Measurements from ENCODE around the gene ANO8. TPM values are rescaled to one million over a fixed set of nuclear protein-coding genes. Genes with fewer than 3 reads are reported as not detected.

ANO8 gene
- total and polyA plus RNA-seq, 2 of the 13 experiments (the other 11 are each of a cell fraction or from before 2014, with no cell fraction given), result 1.8 to 3.5 TPM

GRCh38 chr19:17332677-17333581 is 1.7 kb downstream of the ANO8 start (continued):
- TF ChIP-seq, protein P1, sequence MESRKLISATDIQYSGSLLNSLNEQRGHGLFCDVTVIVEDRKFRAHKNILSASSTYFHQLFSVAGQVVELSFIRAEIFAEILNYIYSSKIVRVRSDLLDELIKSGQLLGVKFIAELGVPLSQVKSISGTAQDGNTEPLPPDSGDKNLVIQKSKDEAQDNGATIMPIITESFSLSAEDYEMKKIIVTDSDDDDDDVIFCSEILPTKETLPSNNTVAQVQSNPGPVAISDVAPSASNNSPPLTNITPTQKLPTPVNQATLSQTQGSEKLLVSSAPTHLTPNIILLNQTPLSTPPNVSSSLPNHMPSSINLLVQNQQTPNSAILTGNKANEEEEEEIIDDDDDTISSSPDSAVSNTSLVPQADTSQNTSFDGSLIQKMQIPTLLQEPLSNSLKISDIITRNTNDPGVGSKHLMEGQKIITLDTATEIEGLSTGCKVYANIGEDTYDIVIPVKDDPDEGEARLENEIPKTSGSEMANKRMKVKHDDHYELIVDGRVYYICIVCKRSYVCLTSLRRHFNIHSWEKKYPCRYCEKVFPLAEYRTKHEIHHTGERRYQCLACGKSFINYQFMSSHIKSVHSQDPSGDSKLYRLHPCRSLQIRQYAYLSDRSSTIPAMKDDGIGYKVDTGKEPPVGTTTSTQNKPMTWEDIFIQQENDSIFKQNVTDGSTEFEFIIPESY (CRISPR knock-in tag; IDR thresholded peaks at IDR 0.05), result peak; percentile 75; the same call in 1 of the 2 replicates
- no peak for TF ChIP-seq HDAC6 (IDR thresholded peaks at IDR 0.05; ENCODE audit: low read depth, low read length)
- TF ChIP-seq ZSCAN20 (CRISPR knock-in tag; IDR thresholded peaks at IDR 0.05; ENCODE audit: borderline replicate concordance), result no peak
- 0 out of 2 replicates have a peak, but pooled peaks have one; percentile 27 for TF ChIP-seq RFXAP (CRISPR knock-in tag; IDR thresholded peaks at IDR 0.05; ENCODE audit: borderline replicate concordance)
- TF ChIP-seq TBX3 (IDR thresholded peaks at IDR 0.05; ENCODE audit: borderline replicate concordance), result no peak
- no peak for TF ChIP-seq XBP1 (CRISPR knock-in tag; IDR thresholded peaks at IDR 0.05)
- TF ChIP-seq ZC3H13 (CRISPR knock-in tag; IDR thresholded peaks at IDR 0.05), result 0 out of 2 replicates have a peak, but pooled peaks have one; percentile 39
- no peak for TF ChIP-seq SIN3A (IDR thresholded peaks at IDR 0.05; ENCODE audit: borderline replicate concordance, low read depth, low read length)
- no peak for TF ChIP-seq FOXA1 (IDR thresholded peaks at IDR 0.05)
- no peak for TF ChIP-seq FOXA1 (CRISPR knock-in tag; IDR thresholded peaks at IDR 0.05)
- TF ChIP-seq, protein P2, sequence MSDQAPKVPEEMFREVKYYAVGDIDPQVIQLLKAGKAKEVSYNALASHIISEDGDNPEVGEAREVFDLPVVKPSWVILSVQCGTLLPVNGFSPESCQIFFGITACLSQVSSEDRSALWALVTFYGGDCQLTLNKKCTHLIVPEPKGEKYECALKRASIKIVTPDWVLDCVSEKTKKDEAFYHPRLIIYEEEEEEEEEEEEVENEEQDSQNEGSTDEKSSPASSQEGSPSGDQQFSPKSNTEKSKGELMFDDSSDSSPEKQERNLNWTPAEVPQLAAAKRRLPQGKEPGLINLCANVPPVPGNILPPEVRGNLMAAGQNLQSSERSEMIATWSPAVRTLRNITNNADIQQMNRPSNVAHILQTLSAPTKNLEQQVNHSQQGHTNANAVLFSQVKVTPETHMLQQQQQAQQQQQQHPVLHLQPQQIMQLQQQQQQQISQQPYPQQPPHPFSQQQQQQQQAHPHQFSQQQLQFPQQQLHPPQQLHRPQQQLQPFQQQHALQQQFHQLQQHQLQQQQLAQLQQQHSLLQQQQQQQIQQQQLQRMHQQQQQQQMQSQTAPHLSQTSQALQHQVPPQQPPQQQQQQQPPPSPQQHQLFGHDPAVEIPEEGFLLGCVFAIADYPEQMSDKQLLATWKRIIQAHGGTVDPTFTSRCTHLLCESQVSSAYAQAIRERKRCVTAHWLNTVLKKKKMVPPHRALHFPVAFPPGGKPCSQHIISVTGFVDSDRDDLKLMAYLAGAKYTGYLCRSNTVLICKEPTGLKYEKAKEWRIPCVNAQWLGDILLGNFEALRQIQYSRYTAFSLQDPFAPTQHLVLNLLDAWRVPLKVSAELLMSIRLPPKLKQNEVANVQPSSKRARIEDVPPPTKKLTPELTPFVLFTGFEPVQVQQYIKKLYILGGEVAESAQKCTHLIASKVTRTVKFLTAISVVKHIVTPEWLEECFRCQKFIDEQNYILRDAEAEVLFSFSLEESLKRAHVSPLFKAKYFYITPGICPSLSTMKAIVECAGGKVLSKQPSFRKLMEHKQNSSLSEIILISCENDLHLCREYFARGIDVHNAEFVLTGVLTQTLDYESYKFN (CRISPR knock-in tag; conservative IDR thresholded peaks at IDR 0.05), result no peak
- no peak for TF ChIP-seq RORA (CRISPR knock-in tag; IDR thresholded peaks at IDR 0.05)
- no peak for TF ChIP-seq THAP8 (CRISPR knock-in tag; IDR thresholded peaks at IDR 0.05; ENCODE audit: borderline replicate concordance)
- no peak for TF ChIP-seq ZKSCAN1 (IDR thresholded peaks at IDR 0.05; ENCODE audit: low read length)
- TF ChIP-seq NFIB (CRISPR knock-in tag; IDR thresholded peaks at IDR 0.05; ENCODE audit: borderline replicate concordance), result no peak
- no peak for TF ChIP-seq ZSCAN5A (CRISPR knock-in tag; IDR thresholded peaks at IDR 0.05; ENCODE audit: borderline replicate concordance)
- TF ChIP-seq SMARCC2 (IDR thresholded peaks at IDR 0.05), result no peak
- TF ChIP-seq, protein P3, sequence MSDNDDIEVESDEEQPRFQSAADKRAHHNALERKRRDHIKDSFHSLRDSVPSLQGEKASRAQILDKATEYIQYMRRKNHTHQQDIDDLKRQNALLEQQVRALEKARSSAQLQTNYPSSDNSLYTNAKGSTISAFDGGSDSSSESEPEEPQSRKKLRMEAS (IDR thresholded peaks at IDR 0.05), result no peak
- TF ChIP-seq GABPB1 (CRISPR knock-in tag; IDR thresholded peaks at IDR 0.05), result peak; percentile 31; the same call in 1 of the 2 replicates
- TF ChIP-seq SMAD3 (CRISPR knock-in tag; IDR thresholded peaks at IDR 0.05), result no peak
- no peak for TF ChIP-seq SP1 (IDR thresholded peaks at IDR 0.05)
- TF ChIP-seq SP1 (CRISPR knock-in tag; IDR thresholded peaks at IDR 0.05), result peak; percentile 57; the same call in 1 of the 2 replicates
- peak; percentile 82 for TF ChIP-seq NFYC (CRISPR knock-in tag; IDR thresholded peaks at IDR 0.05)
